ENCODE data around the gene NHSL2. TPM values are rescaled to one million over a fixed set of nuclear protein-coding genes. Genes with fewer than 3 reads are reported as not detected.
"Not testable (repeated sequence)": the region's sequence is repeated elsewhere in the genome, so short reads cannot be mapped to it uniquely, and the experiment has no call there.

Gene NHSL2
- total and polyA plus RNA-seq, 10 donors: 0.24 to 20.8 (median 10.1) TPM

GRCh38 chrX:72158773-72159172 lies 248.1 kb downstream of the NHSL2 start:
- TF ChIP-seq CTCF (IDR thresholded peaks at IDR 0.05 in 8 of 11, conservative IDR thresholded peaks at IDR 0.05 in 3 of 11) (no peak), POLR2A (IDR thresholded peaks at IDR 0.05) (no peak), POLR2AphosphoS5 (IDR thresholded peaks at IDR 0.05) (no peak)
- peaks cover 0 to 14% (median 0%) of the 10 kb centered on the region in 7 donors for H3K27me3 ChIP-seq (replicated peaks in 1 of 7)
- H3K36me3 ChIP-seq: no peaks in the 10 kb centered on the region
- intact Hi-C loops (cut with DNase I; ENCODE audit: low total_unique reads): no loop called here
- H3K4me3 ChIP-seq: no peak overlapping the region
- peaks cover 0 to 9% (median 0%) of the 10 kb centered on the region in 8 donors for H3K9me3 ChIP-seq
- H3K4me1 ChIP-seq: no peaks in the 10 kb centered on the region
- no peak overlapping the region for H3K27ac ChIP-seq
- 78 to 98% (median 82%) methylated on average over 3 of the region's 3 CpGs for WGBS, 5 donors
- DNase-seq: no peak

DNA sequence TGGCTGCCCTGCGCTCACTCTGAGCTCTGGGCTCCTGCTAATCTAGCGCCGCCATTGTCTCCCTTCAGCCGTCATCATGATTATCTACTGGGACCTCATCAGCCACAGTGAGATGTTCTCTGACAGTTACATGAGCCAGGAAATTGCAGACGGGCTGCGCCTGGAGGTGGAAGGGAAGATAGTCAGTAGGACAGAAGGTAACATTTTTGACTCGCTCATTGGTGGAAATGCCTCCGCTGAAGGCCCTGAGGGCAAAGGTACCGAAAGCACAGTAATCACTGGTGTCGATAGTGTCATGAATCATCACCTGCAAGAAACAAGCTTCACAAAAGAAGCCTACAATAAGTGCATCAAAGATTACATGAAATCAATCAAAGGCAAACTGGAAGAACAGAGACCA lies 249.1 kb downstream of the NHSL2 start:
- intact Hi-C loops (cut with DNase I; ENCODE audit: low total_unique reads): no loop called here
- no peaks in the 10 kb centered on the region for H3K36me3 ChIP-seq
- peaks cover 0 to 9% (median 0%) of the 10 kb centered on the region in 8 donors for H3K9me3 ChIP-seq
- H3K27me3 ChIP-seq (replicated peaks in 1 of 7): peaks cover 0 to 14% (median 0%) of the 10 kb centered on the region in 7 donors
- H3K4me1 ChIP-seq: no peaks in the 10 kb centered on the region
- H3K27ac ChIP-seq: no peak overlapping the region
- H3K4me3 ChIP-seq: no peak overlapping the region
- 81 to 86% (median 84%) methylated on average over 10 of the region's 10 CpGs for WGBS, 5 donors
- no peak for DNase-seq
- no peak for TF ChIP-seq POLR2AphosphoS5 (IDR thresholded peaks at IDR 0.05)
- no peak for TF ChIP-seq POLR2A (IDR thresholded peaks at IDR 0.05)
- TF ChIP-seq CTCF (IDR thresholded peaks at IDR 0.05 in 8 of 11, conservative IDR thresholded peaks at IDR 0.05 in 3 of 11): no peak

DNA sequence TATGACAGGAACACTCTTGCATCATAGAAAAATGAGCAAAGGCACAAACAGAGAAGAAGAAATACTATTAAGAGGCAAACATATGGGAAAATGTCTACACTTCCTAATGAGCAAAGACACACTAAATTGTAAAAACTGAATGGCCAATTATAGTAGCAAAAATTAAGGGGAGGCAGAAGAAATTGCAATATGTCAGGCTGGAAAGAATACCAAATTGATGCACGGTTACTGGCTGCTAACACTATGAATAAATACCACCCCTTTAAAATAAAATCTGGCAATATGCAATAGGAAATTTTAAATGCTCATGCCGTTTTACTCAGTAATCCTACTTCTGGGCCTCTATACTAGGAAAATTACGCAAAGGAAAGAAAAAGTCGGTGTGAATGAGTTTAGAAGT lies 254.9 kb downstream of the NHSL2 start:
- Histone ChIP-seq H3K27ac (no peak overlapping the region), H3K4me3 (no peak overlapping the region), H3K36me3 (no peaks in the 10 kb centered on the region), H3K9me3 (no peaks in the 10 kb centered on the region), H3K27me3 (replicated peaks in 1 of 7) (no peaks in the 10 kb centered on the region), H3K4me1 (no peaks in the 10 kb centered on the region)
- TF ChIP-seq POLR2A (IDR thresholded peaks at IDR 0.05) (no peak), CTCF (IDR thresholded peaks at IDR 0.05 in 8 of 11, conservative IDR thresholded peaks at IDR 0.05 in 3 of 11) (no peak), POLR2AphosphoS5 (IDR thresholded peaks at IDR 0.05) (no peak)
- 62 to 91% (median 89%) methylated on average over 4 of the region's 4 CpGs for WGBS, 5 donors
- DNase-seq: no peak
- intact Hi-C loops (cut with DNase I; ENCODE audit: low total_unique reads): no loop called here

- DNase-seq: no peak
- intact Hi-C loops (cut with DNase I; ENCODE audit: low total_unique reads): no loop called here
- 30 to 63% (median 47%) methylated on average over 6 of the region's 6 CpGs for WGBS, 5 donors
Measured at GRCh38 chrX:72169008-72169728, 258.5 kb downstream of the NHSL2 start.

GRCh38 chrX:72176289-72176688 lies 265.6 kb downstream of the NHSL2 start:
- DNase-seq; H3K36me3 ChIP-seq; H3K27ac ChIP-seq; intact Hi-C loops (cut with DNase I; ENCODE audit: low total_unique reads); H3K9me3 ChIP-seq; H3K4me3 ChIP-seq; H3K4me1 ChIP-seq; H3K27me3 ChIP-seq (replicated peaks in 1 of 7): not testable (repeated sequence)
- 91 to 100% (median 96%) methylated on average over 2 to 5 of the region's 5 CpGs for WGBS, 5 donors

More at GRCh38 chrX:72169008-72169728, 258.5 kb downstream of the NHSL2 start:
- Histone ChIP-seq H3K27me3 (replicated peaks in 1 of 7) (no peaks in the 10 kb centered on the region), H3K4me3 (peak overlapping the region in 3 of 8 donors; percentile 9 to 55 (median 20)), H3K27ac (peak overlapping the region in 6 of 8 donors; percentile 46 to 71 (median 58)), H3K36me3 (no peaks in the 10 kb centered on the region), H3K9me3 (no peaks in the 10 kb centered on the region), H3K4me1 (no peaks in the 10 kb centered on the region)
- peak in 1 of 3 donors; percentile 45 for TF ChIP-seq POLR2AphosphoS5 (IDR thresholded peaks at IDR 0.05)
- no peak for TF ChIP-seq POLR2A (IDR thresholded peaks at IDR 0.05)

All from spleen (tissue), 11 donors.